Measurements from ENCODE around the gene KAT6B. TPM values are rescaled to one million over a fixed set of nuclear protein-coding genes. Genes with fewer than 3 reads are reported as not detected.

The KAT6B gene
- total and polyA plus RNA-seq, 2 donors (not counting 1 experiment from before 2014, with no cell fraction given) = 3.9 to 37.8 TPM

- H3K4me3 ChIP-seq (replicated peaks in 1 of 4; ENCODE audit: control extremely low read depth in 1 of 4, insufficient read depth in 1 of 4, low read depth in 3 of 4, low read length in 4 of 4) = no peak overlapping the region
- no peaks in the 10 kb centered on the region for H3K79me2 ChIP-seq (ENCODE audit: control insufficient read depth, insufficient read depth, low read length)
- H3K27ac ChIP-seq (ENCODE audit: insufficient read depth, low read length) = no peak overlapping the region
- no peaks in the 10 kb centered on the region for H3K9me3 ChIP-seq (ENCODE audit: control insufficient read depth, insufficient read depth, low read depth, low read length)
- H3K4me1 ChIP-seq (ENCODE audit: control insufficient read depth, extremely low read depth, insufficient read depth, low read length) = no peaks in the 10 kb centered on the region
- no peak overlapping the region for H3K9ac ChIP-seq (ENCODE audit: insufficient read depth, low read length)
- H4K20me1 ChIP-seq (ENCODE audit: control insufficient read depth, extremely low read depth, insufficient read depth, low read length) = no peaks in the 10 kb centered on the region
- no peak overlapping the region for H3K4me2 ChIP-seq (ENCODE audit: extremely low read depth, insufficient read depth, low read length)
- peak; percentile 43 to 74 for DNase-seq (ENCODE audit: low read depth in 2 of 2)
- H2AFZ ChIP-seq (ENCODE audit: low read length) = no peak overlapping the region
- TF ChIP-seq, protein P1, sequence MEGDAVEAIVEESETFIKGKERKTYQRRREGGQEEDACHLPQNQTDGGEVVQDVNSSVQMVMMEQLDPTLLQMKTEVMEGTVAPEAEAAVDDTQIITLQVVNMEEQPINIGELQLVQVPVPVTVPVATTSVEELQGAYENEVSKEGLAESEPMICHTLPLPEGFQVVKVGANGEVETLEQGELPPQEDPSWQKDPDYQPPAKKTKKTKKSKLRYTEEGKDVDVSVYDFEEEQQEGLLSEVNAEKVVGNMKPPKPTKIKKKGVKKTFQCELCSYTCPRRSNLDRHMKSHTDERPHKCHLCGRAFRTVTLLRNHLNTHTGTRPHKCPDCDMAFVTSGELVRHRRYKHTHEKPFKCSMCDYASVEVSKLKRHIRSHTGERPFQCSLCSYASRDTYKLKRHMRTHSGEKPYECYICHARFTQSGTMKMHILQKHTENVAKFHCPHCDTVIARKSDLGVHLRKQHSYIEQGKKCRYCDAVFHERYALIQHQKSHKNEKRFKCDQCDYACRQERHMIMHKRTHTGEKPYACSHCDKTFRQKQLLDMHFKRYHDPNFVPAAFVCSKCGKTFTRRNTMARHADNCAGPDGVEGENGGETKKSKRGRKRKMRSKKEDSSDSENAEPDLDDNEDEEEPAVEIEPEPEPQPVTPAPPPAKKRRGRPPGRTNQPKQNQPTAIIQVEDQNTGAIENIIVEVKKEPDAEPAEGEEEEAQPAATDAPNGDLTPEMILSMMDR (conservative IDR thresholded peaks at IDR 0.05 in 1 of 2, IDR thresholded peaks at IDR 0.05 in 1 of 2; ENCODE audit: low read depth in 1 of 2, low read length in 2 of 2) = no peak
- TF ChIP-seq EZH2 (IDR thresholded peaks at IDR 0.05; ENCODE audit: low read length, missing control alignments) = no peak
- H3K27me3 ChIP-seq (ENCODE audit: control insufficient read depth, insufficient read depth, low read length) = no peaks in the 10 kb centered on the region
- peaks cover 1% of the 10 kb centered on the region for H3K36me3 ChIP-seq (ENCODE audit: control insufficient read depth, insufficient read depth, low read length)
These were observed 161.8 kb downstream of the KAT6B start for GRCh38 chr10:74988054-74988775.

- H3K27ac ChIP-seq (ENCODE audit: insufficient read depth, low read length) = no peak overlapping the region
- no peak overlapping the region for H2AFZ ChIP-seq (ENCODE audit: low read length)
- DNase-seq (ENCODE audit: low read depth in 2 of 2) = peak in 1 of 2 donors; percentile 25
- no peak overlapping the region for H3K4me2 ChIP-seq (ENCODE audit: extremely low read depth, insufficient read depth, low read length)
- no peaks in the 10 kb centered on the region for H3K27me3 ChIP-seq (ENCODE audit: control insufficient read depth, insufficient read depth, low read length)
- no peaks in the 10 kb centered on the region for H3K9me3 ChIP-seq (ENCODE audit: control insufficient read depth, insufficient read depth, low read depth, low read length)
- no peaks in the 10 kb centered on the region for H4K20me1 ChIP-seq (ENCODE audit: control insufficient read depth, extremely low read depth, insufficient read depth, low read length)
- no peaks in the 10 kb centered on the region for H3K4me1 ChIP-seq (ENCODE audit: control insufficient read depth, extremely low read depth, insufficient read depth, low read length)
- no peak for TF ChIP-seq EZH2 (IDR thresholded peaks at IDR 0.05; ENCODE audit: low read length, missing control alignments)
- TF ChIP-seq, protein P1 (conservative IDR thresholded peaks at IDR 0.05 in 1 of 2, IDR thresholded peaks at IDR 0.05 in 1 of 2; ENCODE audit: low read depth in 1 of 2, low read length in 2 of 2) = no peak
- H3K79me2 ChIP-seq (ENCODE audit: control insufficient read depth, insufficient read depth, low read length) = no peaks in the 10 kb centered on the region
- no peak overlapping the region for H3K4me3 ChIP-seq (replicated peaks in 1 of 4; ENCODE audit: control extremely low read depth in 1 of 4, insufficient read depth in 1 of 4, low read depth in 3 of 4, low read length in 4 of 4)
- H3K9ac ChIP-seq (ENCODE audit: insufficient read depth, low read length) = no peak overlapping the region
- peaks cover 1% of the 10 kb centered on the region for H3K36me3 ChIP-seq (ENCODE audit: control insufficient read depth, insufficient read depth, low read length)
These were observed 162.6 kb downstream of the KAT6B start for GRCh38 chr10:74988832-74989561.

DNA sequence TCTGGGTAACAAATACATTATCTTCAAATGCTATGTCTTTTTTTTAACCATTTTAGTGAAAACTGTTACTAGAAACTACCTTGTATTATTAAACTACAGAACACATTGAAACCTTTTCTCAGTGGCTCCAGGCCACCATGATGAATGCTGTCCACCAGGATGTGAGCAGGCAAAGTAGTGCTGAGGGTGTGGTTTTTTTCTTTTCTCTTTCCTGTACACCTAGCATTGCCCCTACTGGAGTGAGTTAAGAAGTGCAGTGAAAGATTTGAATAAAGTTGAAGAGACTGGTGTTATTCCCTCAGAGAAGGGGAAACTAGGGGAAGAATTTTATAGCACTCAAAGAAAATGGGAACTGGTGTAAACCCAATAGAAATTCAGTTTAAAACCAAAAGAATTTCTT, 165.0 kb downstream of the KAT6B start:
- H4K20me1 ChIP-seq (ENCODE audit: control insufficient read depth, extremely low read depth, insufficient read depth, low read length) = no peaks in the 10 kb centered on the region
- DNase-seq (ENCODE audit: low read depth in 2 of 2) = peak in 1 of 2 donors; percentile 20
- no peaks in the 10 kb centered on the region for H3K9me3 ChIP-seq (ENCODE audit: control insufficient read depth, insufficient read depth, low read depth, low read length)
- TF ChIP-seq, protein P1 (conservative IDR thresholded peaks at IDR 0.05 in 1 of 2, IDR thresholded peaks at IDR 0.05 in 1 of 2; ENCODE audit: low read depth in 1 of 2, low read length in 2 of 2) = peak; percentile 5 to 33
- no peak for TF ChIP-seq EZH2 (IDR thresholded peaks at IDR 0.05; ENCODE audit: low read length, missing control alignments)
- no peaks in the 10 kb centered on the region for H3K4me1 ChIP-seq (ENCODE audit: control insufficient read depth, extremely low read depth, insufficient read depth, low read length)
- no peak overlapping the region for H2AFZ ChIP-seq (ENCODE audit: low read length)
- H3K27ac ChIP-seq (ENCODE audit: insufficient read depth, low read length) = no peak overlapping the region
- peaks cover 3% of the 10 kb centered on the region for H3K36me3 ChIP-seq (ENCODE audit: control insufficient read depth, insufficient read depth, low read length)
- H3K27me3 ChIP-seq (ENCODE audit: control insufficient read depth, insufficient read depth, low read length) = no peaks in the 10 kb centered on the region
- no peak overlapping the region for H3K9ac ChIP-seq (ENCODE audit: insufficient read depth, low read length)
- no peaks in the 10 kb centered on the region for H3K79me2 ChIP-seq (ENCODE audit: control insufficient read depth, insufficient read depth, low read length)
- no peak overlapping the region for H3K4me3 ChIP-seq (replicated peaks in 1 of 4; ENCODE audit: control extremely low read depth in 1 of 4, insufficient read depth in 1 of 4, low read depth in 3 of 4, low read length in 4 of 4)
- no peak overlapping the region for H3K4me2 ChIP-seq (ENCODE audit: extremely low read depth, insufficient read depth, low read length)

Measured in fibroblast of lung (primary cell).